SK-N-SH treated with all-trans-retinoic acid at 6 μM for 48 hours (cell line): ENCODE results near the gene HOXD3.

Experiments used
- ATAC-seq: fragments of 200-7000 bp; cut with Tn5 transposase; 3 replicates; pipeline ENCODE4 v1.9.1; 2020; ENCODE audit warnings: mild to moderate bottlenecking, moderate library complexity
- ARNTL ChIP-seq: fragments of 450-650 bp; formaldehyde crosslinking; IDR thresholded peaks from 2 replicates; pipeline ENCODE4 v1.5.0; 2020; ENCODE audit warnings: low read depth, mild to moderate bottlenecking, moderate library complexity, borderline replicate concordance
- BACH2 ChIP-seq: fragments of 250-450 bp; sonication (Bioruptor Pico); IDR thresholded peaks from 2 replicates; pipeline ENCODE4 v1.9.0; 2021; ENCODE audit warnings: mild to moderate bottlenecking, borderline replicate concordance
- CSDC2 ChIP-seq: fragments of 250-450 bp; sonication (Bioruptor Pico); IDR thresholded peaks from 2 replicates; pipeline ENCODE4 v1.5.0; 2020; ENCODE audit warnings: mild to moderate bottlenecking, moderate library complexity
- ESRRG ChIP-seq: fragments of 250-450 bp; sonication (Bioruptor Pico); IDR thresholded peaks from 2 replicates; pipeline ENCODE4 v1.6.1; 2021; ENCODE audit warnings: mild to moderate bottlenecking
- GLIS3 ChIP-seq: fragments of 250-450 bp; sonication (Bioruptor Pico); IDR thresholded peaks from 2 replicates; pipeline ENCODE4 v1.5.0; 2020; ENCODE audit warnings: mild to moderate bottlenecking, moderate library complexity
- ISL1 ChIP-seq: fragments of 250-450 bp; sonication (Bioruptor Pico); IDR thresholded peaks from 2 replicates; pipeline ENCODE4 v2.1.2; 2022; ENCODE audit warnings: mild to moderate bottlenecking, moderate library complexity
- OSR1 ChIP-seq: fragments of 250-450 bp; sonication (Bioruptor Pico); IDR thresholded peaks from 2 replicates; pipeline ENCODE4 v1.8.0; 2022; ENCODE audit warnings: moderate library complexity, mild to moderate bottlenecking, inconsistent platforms
- PPARA ChIP-seq: fragments of 250-450 bp; sonication (Bioruptor Pico); IDR thresholded peaks from 2 replicates; pipeline ENCODE4 v1.5.0; 2020; ENCODE audit warnings: mild to moderate bottlenecking, borderline replicate concordance
- RARB ChIP-seq: fragments of 250-450 bp; sonication (Bioruptor Pico); IDR thresholded peaks from 2 replicates; pipeline ENCODE4 v1.8.0; 2021; ENCODE audit warnings: mild to moderate bottlenecking, moderate library complexity
- TCF4 ChIP-seq: fragments of 250-450 bp; sonication (Bioruptor Pico); IDR thresholded peaks from 2 replicates; pipeline ENCODE4 v1.8.0; 2021; ENCODE audit warnings: mild to moderate bottlenecking, moderate library complexity, borderline replicate concordance
- ZC3H10 ChIP-seq: fragments of 250-450 bp; sonication (Bioruptor Pico); IDR thresholded peaks from 2 replicates; pipeline ENCODE4 v1.5.1; 2021; ENCODE audit warnings: mild to moderate bottlenecking, moderate library complexity
- ZFP3 ChIP-seq: fragments of 250-450 bp; sonication (Bioruptor Pico); IDR thresholded peaks from 2 replicates; pipeline ENCODE4 v1.5.0; 2020; ENCODE audit warnings: mild to moderate bottlenecking, moderate library complexity
- ZFP30 ChIP-seq: fragments of 450-650 bp; formaldehyde crosslinking; IDR thresholded peaks from 2 replicates; pipeline ENCODE4 v1.5.0; 2022; ENCODE audit warnings: mild to moderate bottlenecking, moderate library complexity
- ZNF565 ChIP-seq: fragments of 450-650 bp; formaldehyde crosslinking; conservative IDR thresholded peaks from 2 replicates; pipeline ENCODE4 v1.5.0; 2020; ENCODE audit warnings: low read depth, mild to moderate bottlenecking, moderate library complexity
- ZNF70 ChIP-seq: fragments of 450-650 bp; formaldehyde crosslinking; IDR thresholded peaks from 2 replicates; pipeline ENCODE4 v1.5.0; 2020; ENCODE audit warnings: mild to moderate bottlenecking, moderate library complexity
- ZNF8 ChIP-seq: fragments of 450-650 bp; formaldehyde crosslinking; IDR thresholded peaks from 2 replicates; pipeline ENCODE4 v1.5.0; 2020; ENCODE audit warnings: mild to moderate bottlenecking, moderate library complexity
- TF ChIP-seq, protein P1 (sequence below): fragments of 250-450 bp; sonication (Bioruptor Pico); IDR thresholded peaks from 2 replicates; pipeline ENCODE4 v1.8.0; 2021; ENCODE audit warnings: low read depth, mild to moderate bottlenecking, moderate library complexity, borderline replicate concordance
- TF ChIP-seq, protein P2 (sequence below): fragments of 250-450 bp; sonication (Bioruptor Pico); IDR thresholded peaks from 2 replicates; pipeline ENCODE4 v1.8.0; 2020; ENCODE audit warnings: mild to moderate bottlenecking, moderate library complexity, borderline replicate concordance
- TF ChIP-seq, protein P3 (sequence below): fragments of 250-450 bp; sonication (Bioruptor Pico); IDR thresholded peaks from 2 replicates; pipeline ENCODE4 v1.5.1; 2021; ENCODE audit warnings: mild to moderate bottlenecking, moderate library complexity
- TF ChIP-seq, protein P4 (sequence below): fragments of 250-450 bp; sonication (Bioruptor Pico); IDR thresholded peaks from 2 replicates; pipeline ENCODE4 v1.5.0; 2020; ENCODE audit warnings: mild to moderate bottlenecking, moderate library complexity
- TF ChIP-seq, protein P5 (sequence below): fragments of 250-450 bp; sonication (Bioruptor Pico); IDR thresholded peaks from 2 replicates; pipeline ENCODE4 v1.5.1; 2020; ENCODE audit warnings: low read depth, mild to moderate bottlenecking, moderate library complexity

Gene HOXD3

DNA sequence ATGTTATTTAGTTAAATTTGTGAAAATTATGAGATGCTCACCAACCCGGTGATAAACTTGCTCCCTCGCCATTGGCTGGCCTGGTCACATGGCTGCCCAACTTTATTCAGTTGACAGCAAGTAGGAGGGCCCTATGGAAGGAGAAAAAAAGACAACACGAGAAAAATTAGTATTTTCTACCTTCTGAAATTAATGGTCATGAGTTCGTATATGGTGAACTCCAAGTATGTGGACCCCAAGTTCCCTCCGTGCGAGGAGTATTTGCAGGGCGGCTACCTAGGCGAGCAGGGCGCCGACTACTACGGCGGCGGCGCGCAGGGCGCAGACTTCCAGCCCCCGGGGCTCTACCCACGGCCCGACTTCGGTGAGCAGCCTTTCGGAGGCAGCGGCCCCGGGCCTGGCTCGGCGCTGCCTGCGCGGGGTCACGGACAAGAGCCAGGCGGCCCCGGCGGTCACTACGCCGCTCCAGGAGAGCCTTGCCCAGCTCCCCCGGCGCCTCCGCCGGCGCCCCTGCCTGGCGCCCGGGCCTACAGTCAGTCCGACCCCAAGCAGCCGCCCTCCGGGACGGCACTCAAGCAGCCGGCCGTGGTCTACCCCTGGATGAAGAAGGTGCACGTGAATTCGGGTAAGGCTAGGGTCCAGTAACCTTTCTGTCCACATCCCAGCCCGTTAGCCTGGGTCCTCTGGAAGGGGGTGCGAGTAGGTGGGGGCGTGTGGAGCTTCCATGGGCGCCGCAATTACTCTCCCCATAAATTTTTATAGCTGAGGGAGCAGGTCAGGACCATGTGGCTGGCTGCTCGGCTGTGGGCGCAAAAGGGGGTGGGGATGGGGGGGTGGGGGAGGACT is 5.4 kb upstream of the HOXD3 start, which contains the start of gene HOXD4 (continued):
- TF ChIP-seq, protein P1, sequence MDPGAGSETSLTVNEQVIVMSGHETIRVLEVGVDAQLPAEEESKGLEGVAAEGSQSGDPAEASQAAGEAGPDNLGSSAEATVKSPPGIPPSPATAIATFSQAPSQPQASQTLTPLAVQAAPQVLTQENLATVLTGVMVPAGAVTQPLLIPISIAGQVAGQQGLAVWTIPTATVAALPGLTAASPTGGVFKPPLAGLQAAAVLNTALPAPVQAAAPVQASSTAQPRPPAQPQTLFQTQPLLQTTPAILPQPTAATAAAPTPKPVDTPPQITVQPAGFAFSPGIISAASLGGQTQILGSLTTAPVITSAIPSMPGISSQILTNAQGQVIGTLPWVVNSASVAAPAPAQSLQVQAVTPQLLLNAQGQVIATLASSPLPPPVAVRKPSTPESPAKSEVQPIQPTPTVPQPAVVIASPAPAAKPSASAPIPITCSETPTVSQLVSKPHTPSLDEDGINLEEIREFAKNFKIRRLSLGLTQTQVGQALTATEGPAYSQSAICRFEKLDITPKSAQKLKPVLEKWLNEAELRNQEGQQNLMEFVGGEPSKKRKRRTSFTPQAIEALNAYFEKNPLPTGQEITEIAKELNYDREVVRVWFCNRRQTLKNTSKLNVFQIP (CRISPR knock-in tag), result no peak
- TF ChIP-seq ZC3H10 (CRISPR knock-in tag), result no peak
- TF ChIP-seq ZFP3 (CRISPR knock-in tag), result no peak
- TF ChIP-seq, protein P2, sequence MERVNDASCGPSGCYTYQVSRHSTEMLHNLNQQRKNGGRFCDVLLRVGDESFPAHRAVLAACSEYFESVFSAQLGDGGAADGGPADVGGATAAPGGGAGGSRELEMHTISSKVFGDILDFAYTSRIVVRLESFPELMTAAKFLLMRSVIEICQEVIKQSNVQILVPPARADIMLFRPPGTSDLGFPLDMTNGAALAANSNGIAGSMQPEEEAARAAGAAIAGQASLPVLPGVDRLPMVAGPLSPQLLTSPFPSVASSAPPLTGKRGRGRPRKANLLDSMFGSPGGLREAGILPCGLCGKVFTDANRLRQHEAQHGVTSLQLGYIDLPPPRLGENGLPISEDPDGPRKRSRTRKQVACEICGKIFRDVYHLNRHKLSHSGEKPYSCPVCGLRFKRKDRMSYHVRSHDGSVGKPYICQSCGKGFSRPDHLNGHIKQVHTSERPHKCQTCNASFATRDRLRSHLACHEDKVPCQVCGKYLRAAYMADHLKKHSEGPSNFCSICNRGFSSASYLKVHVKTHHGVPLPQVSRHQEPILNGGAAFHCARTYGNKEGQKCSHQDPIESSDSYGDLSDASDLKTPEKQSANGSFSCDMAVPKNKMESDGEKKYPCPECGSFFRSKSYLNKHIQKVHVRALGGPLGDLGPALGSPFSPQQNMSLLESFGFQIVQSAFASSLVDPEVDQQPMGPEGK (CRISPR knock-in tag), result no peak

DNA sequence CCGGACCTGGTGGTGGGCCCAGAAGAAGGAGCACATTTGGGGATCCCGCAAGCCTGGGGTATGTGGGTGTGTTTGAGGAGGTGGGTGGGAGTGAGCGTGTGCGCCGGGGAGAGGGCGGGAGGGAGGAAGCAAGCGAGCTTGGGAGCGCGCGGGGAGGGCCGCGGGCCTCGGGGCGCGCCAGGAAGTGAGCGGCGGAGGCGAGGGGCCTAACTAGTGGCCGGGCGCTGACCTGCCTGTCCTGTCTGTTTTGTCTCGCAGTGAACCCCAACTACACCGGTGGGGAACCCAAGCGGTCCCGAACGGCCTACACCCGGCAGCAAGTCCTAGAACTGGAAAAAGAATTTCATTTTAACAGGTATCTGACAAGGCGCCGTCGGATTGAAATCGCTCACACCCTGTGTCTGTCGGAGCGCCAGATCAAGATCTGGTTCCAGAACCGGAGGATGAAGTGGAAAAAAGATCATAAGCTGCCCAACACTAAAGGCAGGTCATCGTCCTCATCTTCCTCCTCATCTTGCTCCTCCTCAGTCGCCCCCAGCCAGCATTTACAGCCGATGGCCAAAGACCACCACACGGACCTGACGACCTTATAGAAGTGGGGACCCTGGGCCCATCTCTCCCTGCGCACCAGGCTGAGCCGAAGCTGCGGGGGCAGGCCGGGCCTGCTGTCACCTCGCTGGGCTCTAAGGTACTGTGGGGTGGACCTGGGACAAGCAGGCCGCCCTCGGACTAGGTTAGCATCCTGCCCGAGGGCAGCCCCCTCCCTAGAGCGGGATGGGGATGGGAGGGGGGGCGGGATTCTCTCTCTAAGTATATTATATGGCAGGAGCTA is 4.5 kb upstream of the HOXD3 start:
- TF ChIP-seq ZFP3 (CRISPR knock-in tag) (no peak), CSDC2 (CRISPR knock-in tag) (no peak)
- no peak for ATAC-seq

DNA sequence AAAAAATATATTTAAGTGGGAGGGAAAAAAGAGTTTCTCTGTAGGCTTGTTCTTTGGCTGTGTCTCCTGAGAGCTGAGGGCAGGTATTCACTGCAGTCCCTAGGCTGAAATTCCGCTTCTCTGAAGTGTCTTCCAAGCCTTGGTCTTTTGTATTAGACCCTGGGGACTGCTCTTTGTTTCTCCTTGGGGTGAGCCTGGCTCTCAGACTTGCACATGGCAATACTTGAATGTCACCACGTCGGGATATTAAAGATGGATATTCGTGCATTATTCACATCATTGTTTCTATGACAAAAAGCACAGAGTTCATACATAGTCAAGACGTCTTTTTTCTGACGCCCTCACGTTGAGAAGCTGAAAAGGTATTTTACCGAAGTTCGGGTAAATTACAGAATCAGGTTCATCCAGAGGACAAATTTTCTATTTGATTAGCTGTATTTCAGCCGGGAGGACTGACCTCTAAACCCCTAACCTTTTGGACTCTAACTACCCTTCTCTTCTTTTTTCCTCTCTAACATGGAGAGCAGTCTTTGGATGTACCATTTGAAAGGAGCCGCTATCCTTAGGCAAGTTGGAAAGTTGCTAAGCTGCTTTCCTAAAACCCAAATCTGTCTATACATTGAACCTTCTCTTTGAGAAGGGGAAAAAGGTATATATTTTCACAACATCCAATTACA is 2.4 kb upstream of the HOXD3 start:
- no peak for ATAC-seq
- TF ChIP-seq ZFP30 (CRISPR knock-in tag) (no peak), CSDC2 (CRISPR knock-in tag) (no peak), ZNF8 (no peak), ZNF565 (CRISPR knock-in tag) (no peak), ESRRG (CRISPR knock-in tag) (no peak), GLIS3 (no peak), ISL1 (no peak), OSR1 (CRISPR knock-in tag) (no peak), ARNTL (CRISPR knock-in tag) (no peak), ZFP3 (CRISPR knock-in tag) (no peak), PPARA (CRISPR knock-in tag) (no peak), RARB (no peak), TCF4 (no peak), BACH2 (CRISPR knock-in tag) (no peak), ZNF70 (CRISPR knock-in tag) (no peak)
- TF ChIP-seq, protein P1 (CRISPR knock-in tag), result no peak
- TF ChIP-seq, protein P3, sequence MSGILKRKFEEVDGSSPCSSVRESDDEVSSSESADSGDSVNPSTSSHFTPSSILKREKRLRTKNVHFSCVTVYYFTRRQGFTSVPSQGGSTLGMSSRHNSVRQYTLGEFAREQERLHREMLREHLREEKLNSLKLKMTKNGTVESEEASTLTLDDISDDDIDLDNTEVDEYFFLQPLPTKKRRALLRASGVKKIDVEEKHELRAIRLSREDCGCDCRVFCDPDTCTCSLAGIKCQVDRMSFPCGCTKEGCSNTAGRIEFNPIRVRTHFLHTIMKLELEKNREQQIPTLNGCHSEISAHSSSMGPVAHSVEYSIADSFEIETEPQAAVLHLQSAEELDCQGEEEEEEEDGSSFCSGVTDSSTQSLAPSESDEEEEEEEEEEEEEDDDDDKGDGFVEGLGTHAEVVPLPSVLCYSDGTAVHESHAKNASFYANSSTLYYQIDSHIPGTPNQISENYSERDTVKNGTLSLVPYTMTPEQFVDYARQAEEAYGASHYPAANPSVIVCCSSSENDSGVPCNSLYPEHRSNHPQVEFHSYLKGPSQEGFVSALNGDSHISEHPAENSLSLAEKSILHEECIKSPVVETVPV (CRISPR knock-in tag), result no peak
- TF ChIP-seq, protein P4, sequence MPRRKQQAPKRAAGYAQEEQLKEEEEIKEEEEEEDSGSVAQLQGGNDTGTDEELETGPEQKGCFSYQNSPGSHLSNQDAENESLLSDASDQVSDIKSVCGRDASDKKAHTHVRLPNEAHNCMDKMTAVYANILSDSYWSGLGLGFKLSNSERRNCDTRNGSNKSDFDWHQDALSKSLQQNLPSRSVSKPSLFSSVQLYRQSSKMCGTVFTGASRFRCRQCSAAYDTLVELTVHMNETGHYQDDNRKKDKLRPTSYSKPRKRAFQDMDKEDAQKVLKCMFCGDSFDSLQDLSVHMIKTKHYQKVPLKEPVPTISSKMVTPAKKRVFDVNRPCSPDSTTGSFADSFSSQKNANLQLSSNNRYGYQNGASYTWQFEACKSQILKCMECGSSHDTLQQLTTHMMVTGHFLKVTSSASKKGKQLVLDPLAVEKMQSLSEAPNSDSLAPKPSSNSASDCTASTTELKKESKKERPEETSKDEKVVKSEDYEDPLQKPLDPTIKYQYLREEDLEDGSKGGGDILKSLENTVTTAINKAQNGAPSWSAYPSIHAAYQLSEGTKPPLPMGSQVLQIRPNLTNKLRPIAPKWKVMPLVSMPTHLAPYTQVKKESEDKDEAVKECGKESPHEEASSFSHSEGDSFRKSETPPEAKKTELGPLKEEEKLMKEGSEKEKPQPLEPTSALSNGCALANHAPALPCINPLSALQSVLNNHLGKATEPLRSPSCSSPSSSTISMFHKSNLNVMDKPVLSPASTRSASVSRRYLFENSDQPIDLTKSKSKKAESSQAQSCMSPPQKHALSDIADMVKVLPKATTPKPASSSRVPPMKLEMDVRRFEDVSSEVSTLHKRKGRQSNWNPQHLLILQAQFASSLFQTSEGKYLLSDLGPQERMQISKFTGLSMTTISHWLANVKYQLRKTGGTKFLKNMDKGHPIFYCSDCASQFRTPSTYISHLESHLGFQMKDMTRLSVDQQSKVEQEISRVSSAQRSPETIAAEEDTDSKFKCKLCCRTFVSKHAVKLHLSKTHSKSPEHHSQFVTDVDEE (CRISPR knock-in tag), result no peak
- TF ChIP-seq, protein P2 (CRISPR knock-in tag), result no peak
- TF ChIP-seq, protein P5, sequence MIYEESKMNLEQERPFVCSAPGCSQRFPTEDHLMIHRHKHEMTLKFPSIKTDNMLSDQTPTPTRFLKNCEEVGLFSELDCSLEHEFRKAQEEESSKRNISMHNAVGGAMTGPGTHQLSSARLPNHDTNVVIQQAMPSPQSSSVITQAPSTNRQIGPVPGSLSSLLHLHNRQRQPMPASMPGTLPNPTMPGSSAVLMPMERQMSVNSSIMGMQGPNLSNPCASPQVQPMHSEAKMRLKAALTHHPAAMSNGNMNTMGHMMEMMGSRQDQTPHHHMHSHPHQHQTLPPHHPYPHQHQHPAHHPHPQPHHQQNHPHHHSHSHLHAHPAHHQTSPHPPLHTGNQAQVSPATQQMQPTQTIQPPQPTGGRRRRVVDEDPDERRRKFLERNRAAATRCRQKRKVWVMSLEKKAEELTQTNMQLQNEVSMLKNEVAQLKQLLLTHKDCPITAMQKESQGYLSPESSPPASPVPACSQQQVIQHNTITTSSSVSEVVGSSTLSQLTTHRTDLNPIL, result no peak
- TF ChIP-seq, all 23 proteins: peak for 0
